ENCODE data around the gene P2RX7. TPM values are rescaled to one million over a fixed set of nuclear protein-coding genes. Genes with fewer than 3 reads are reported as not detected.
A peak's percentile ranks its signal among the peaks of the same experiment; 100 is the strongest.
"Not testable (repeated sequence)": the region's sequence is repeated elsewhere in the genome, so short reads cannot be mapped to it uniquely, and the experiment has no call there.

P2RX7 gene
- total RNA-seq, 1 experiment from 2014 or later = 0.17 TPM

DNA sequence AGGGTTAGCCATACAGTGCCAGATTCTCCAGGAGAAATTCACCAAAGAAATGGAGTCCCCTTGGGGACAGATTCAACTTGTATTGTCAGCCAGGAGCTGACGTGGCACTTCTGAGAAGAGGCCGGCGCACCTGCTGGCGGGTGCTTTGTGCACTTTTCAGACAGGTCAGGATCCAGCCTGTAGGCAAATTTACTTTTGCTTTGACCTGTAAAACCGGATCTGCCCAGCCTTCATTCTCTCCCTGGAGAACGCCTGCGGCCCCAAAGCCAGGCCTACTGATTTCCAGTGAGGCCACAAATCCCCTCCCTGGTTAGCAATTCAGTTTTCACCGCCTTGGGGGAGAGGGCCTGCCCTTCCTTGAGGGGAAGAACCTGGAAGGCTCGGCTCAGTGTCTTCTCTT, 94.6 kb downstream of the P2RX7 start:
- no peaks in the 10 kb centered on the region for H3K36me3 ChIP-seq (ENCODE audit: insufficient read depth, low read length, poor library complexity, severe bottlenecking)
- intact Hi-C loops (cut with micrococcal nuclease; ENCODE audit: unreplicated experiment) = no loop called here
- H3K27ac ChIP-seq (ENCODE audit: low read depth, low read length, poor library complexity, severe bottlenecking) = no peak overlapping the region
- no TSS peak for BruUV-seq (replicated peaks)
- no peaks in the 10 kb centered on the region for H3K27me3 ChIP-seq (replicated peaks; ENCODE audit: insufficient read depth, low read depth, low read length, poor library complexity)
- H3K9me3 ChIP-seq (ENCODE audit: low read depth, low read length, poor library complexity, severe bottlenecking) = no peaks in the 10 kb centered on the region
- POLR2A ChIA-PET (ENCODE audit: low non-redundant PET) = no interaction called here
- no peaks in the 10 kb centered on the region for H3K4me1 ChIP-seq (ENCODE audit: insufficient read depth, low read length, poor library complexity, severe bottlenecking)
- TF ChIP-seq CTCF (conservative IDR thresholded peaks at IDR 0.05; ENCODE audit: low read depth, low read length) (no peak), EZH2 (IDR thresholded peaks at IDR 0.05; ENCODE audit: borderline replicate concordance, low read depth, low read length, poor library complexity, severe bottlenecking) (no peak)
- no peak for DNase-seq (ENCODE audit: low spot score)
- no peak overlapping the region for H3K4me3 ChIP-seq (ENCODE audit: low read depth, low read length, poor library complexity, severe bottlenecking)
- CTCF ChIA-PET = no interaction called here

DNA sequence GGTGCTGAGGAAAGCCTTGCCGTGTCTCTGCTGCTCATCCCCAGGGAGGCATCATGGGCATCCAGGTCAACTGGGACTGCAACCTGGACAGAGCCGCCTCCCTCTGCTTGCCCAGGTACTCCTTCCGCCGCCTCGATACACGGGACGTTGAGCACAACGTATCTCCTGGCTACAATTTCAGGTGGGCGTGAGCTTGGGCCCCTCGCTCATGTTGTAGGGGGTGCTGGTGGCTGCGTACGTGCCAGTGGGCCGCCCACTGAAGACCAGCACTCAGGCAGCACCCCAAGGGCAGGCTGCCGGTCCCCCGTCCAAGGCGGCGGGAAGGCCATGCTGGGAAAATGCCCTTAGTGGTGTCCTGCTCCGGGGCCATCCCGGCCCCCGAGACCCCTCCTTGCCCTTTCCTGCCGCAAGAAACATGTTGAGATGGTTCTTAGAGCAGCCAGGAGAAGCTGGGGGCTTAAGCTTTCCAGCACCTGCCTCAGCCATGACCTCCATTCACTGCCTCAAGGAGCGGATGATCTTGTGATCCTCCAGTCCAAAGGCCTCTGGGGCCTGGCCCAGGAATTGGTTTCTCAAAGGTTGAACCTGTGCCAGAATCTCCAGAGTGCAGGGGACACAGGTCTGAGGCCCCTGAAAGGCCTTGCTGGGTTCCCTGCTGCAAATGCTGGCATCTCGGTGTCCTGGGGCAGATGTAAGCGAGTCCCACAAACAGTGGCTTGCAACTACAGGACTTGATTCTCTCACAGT, 96.4 kb downstream of the P2RX7 start:
- Histone ChIP-seq H3K36me3 (ENCODE audit: insufficient read depth, low read length, poor library complexity, severe bottlenecking) (no peaks in the 10 kb centered on the region), H3K9me3 (ENCODE audit: low read depth, low read length, poor library complexity, severe bottlenecking) (no peaks in the 10 kb centered on the region), H3K4me3 (ENCODE audit: low read depth, low read length, poor library complexity, severe bottlenecking) (no peak overlapping the region), H3K27me3 (replicated peaks; ENCODE audit: insufficient read depth, low read depth, low read length, poor library complexity) (no peaks in the 10 kb centered on the region), H3K27ac (ENCODE audit: low read depth, low read length, poor library complexity, severe bottlenecking) (no peak overlapping the region), H3K4me1 (ENCODE audit: insufficient read depth, low read length, poor library complexity, severe bottlenecking) (no peaks in the 10 kb centered on the region)
- DNase-seq (ENCODE audit: low spot score) = no peak
- intact Hi-C loops (cut with micrococcal nuclease; ENCODE audit: unreplicated experiment) = no loop called here
- TF ChIP-seq EZH2 (IDR thresholded peaks at IDR 0.05; ENCODE audit: borderline replicate concordance, low read depth, low read length, poor library complexity, severe bottlenecking) (no peak), CTCF (conservative IDR thresholded peaks at IDR 0.05; ENCODE audit: low read depth, low read length) (no peak)
- POLR2A ChIA-PET (ENCODE audit: low non-redundant PET) = no interaction called here
- no TSS peak for BruUV-seq (replicated peaks)
- CTCF ChIA-PET = interaction anchor here (0.6 kb wide), 1 partner anchor 320 kb away, joined by 3 read pairs; no protein-coding TSS in a partner anchor

DNA sequence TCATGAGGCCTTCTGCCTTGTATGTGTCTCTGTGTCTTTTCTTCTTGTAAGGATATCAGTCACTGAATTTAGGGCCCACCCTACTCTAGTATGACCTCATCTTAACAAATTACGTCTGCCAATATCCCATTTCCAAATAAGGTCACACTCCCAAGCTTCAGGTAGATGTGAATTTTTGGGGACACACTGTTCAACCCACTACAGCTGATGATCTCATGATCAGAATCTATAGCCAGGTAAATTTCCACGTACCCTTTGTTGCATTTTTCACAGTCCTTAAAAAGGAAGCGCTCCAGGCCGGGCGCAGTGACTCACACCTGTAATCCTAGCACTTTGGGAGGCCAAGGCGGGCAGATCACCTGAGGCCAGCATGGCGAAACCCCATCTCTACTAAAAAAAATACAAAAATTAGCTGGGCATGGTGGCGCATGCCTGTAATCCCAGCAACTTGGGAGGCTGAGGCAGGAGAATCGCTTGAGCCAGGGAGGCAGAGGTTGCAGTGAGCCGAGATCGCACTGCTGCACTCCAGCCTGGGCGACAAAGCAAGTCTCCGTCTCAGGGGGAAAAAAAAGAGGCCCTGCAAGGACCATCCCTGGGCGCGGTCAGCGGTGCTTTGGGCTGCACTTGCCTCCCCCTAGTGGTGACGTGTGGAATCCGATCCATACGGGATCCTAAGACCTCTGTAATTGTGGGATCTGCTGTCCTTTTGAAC, 97.3 kb downstream of the P2RX7 start:
- peak; percentile 87 for TF ChIP-seq CTCF (conservative IDR thresholded peaks at IDR 0.05; ENCODE audit: low read depth, low read length)
- H3K4me3 ChIP-seq (ENCODE audit: low read depth, low read length, poor library complexity, severe bottlenecking); H3K4me1 ChIP-seq (ENCODE audit: insufficient read depth, low read length, poor library complexity, severe bottlenecking); H3K36me3 ChIP-seq (ENCODE audit: insufficient read depth, low read length, poor library complexity, severe bottlenecking); POLR2A ChIA-PET (ENCODE audit: low non-redundant PET); H3K27me3 ChIP-seq (replicated peaks; ENCODE audit: insufficient read depth, low read depth, low read length, poor library complexity); H3K9me3 ChIP-seq (ENCODE audit: low read depth, low read length, poor library complexity, severe bottlenecking); intact Hi-C loops (cut with micrococcal nuclease; ENCODE audit: unreplicated experiment); BruUV-seq (replicated peaks); H3K27ac ChIP-seq (ENCODE audit: low read depth, low read length, poor library complexity, severe bottlenecking): not testable (repeated sequence)
- CTCF ChIA-PET = interaction anchor here (0.6 kb wide), 1 partner anchor 321 kb away, joined by 3 read pairs; no protein-coding TSS in a partner anchor
- DNase-seq (ENCODE audit: low spot score) = peak; percentile 87

All from A673 (cell line).